ENCODE measurements around the gene DPP3.

Gene DPP3

GRCh38 chr11:66555416-66555815, 75.2 kb downstream of the DPP3 start:
- no peak for DNase-seq (ENCODE audit: low read depth in 2 of 2, low spot score in 1 of 2)

DNA sequence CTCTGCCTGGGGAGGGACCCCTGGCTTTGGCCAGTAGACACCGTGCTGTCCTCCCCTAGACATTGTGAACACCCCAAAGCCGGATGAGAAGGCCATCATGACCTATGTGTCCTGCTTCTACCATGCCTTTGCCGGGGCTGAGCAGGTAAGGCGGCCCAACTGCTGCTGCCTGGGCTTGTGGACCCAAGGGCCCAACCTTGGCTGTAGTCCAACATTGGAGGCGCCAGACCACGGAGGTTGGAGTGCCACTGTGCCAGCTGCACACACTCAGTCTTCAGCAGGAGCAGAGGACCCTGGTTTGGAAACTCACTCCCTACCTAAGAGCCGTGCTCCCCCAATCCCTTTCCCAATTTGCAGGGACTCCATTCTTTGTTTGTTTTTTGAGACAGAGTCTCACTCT, 75.9 kb downstream of the DPP3 start:
- no peak for DNase-seq (ENCODE audit: low read depth in 2 of 2, low spot score in 1 of 2)

- DNase-seq (ENCODE audit: low read depth in 2 of 2, low spot score in 1 of 2), result no peak
Observed at GRCh38 chr11:66557733-66558326, 77.6 kb downstream of the DPP3 start.

All from stimulated activated CD8-positive, alpha-beta memory T cell treated with anti-CD3 and anti-CD28 coated beads, Interleukin-4, amount 100 ng/mL, for 1 hour (primary cell).